Islet precursor cell (in vitro differentiated cells): ENCODE data around the gene LAMA4.

Experiments used
- DNase-seq: peaks from one replicate; pipeline ENCODE4 v3.0.0-alpha.2; 2018

Gene LAMA4

GRCh38 chr6:112234601-112235000 lies 19.8 kb downstream of the LAMA4 start:
- DNase-seq, result no peak

- DNase-seq, result no peak
Observed at GRCh38 chr6:112233847-112234246, 20.5 kb downstream of the LAMA4 start.

DNA sequence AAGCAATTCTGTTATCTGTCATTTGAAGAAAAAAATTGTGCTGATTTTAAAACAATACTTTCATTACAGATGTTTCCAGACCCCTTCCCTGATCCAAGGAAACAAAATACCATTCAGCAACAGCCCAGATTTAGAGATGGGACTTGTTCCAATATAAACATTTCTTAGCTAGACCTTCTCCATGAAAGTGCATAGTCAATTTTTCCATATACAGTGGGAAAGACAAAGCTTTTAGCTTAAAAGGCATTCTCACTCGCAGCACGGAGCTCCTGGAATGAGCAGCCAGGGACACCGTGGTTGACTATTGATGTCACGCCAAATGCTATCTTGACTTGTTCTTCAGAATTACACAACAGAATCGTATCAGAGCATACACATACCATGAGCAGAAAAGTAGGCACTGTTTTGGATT lies 21.5 kb downstream of the LAMA4 start:
- no peak for DNase-seq

DNA sequence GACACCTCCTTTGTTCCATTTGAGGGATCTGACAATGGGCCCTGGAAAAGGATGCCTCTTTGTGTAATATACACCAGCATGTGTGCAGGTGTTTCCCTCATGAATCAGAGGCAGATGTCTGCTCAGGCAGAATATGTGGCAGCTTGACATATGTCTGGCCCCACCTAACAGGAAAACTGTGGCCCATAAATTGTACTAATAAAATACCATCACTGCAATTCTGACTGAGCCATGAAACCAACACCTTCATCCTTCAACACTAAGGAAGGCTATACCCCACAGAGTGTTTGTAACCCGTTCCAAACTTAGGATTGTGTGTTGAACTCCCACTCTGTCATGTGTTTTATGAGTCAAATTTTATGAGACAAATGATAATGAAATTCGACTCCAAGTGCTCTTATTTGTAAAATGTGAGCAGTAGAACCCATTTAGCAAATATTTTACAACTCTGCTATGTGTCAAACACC lies 22.7 kb downstream of the LAMA4 start:
- DNase-seq, result no peak

GRCh38 chr6:112231164-112231563 lies 23.2 kb downstream of the LAMA4 start:
- no peak for DNase-seq

DNA sequence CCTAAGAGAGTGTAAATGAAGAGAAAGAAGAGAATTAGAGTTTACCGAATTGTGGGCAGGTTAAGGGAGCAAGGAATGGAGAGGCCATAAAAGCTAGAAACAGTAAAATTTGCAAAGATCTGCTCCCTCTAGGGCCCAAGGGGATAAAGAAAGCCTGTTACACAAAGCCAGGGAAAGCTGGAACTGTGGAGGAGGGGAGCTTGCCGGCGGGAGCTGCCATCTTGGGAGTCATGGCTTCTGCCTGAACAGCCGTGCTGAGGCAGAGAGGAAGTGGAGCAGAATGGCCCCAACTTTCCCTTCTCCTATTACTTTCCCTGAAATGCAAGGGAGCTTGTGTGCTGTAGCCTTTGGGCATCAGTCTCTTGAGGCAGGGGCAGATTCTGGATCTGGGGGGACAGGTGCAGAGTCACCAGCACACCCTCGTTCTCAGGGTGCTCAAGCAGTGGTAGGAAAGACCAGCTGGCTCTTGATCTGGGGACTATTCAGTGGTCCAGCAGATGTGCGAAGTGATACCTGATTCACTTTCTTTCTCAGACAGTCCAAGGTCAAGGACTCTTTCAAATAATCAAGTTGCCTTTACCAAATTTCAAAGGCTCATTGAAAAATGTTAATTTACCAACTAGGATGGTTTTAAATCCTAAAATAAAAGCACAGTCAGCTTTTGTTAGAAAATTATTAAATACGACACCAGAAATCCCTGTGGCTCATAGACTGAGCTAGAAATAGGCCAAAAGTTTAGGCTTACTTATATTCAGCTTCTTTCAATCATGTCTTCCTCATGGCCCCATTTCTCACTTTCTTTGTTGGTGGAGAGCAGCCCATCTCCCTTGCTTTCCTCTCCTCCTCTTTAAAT lies 25.7 kb downstream of the LAMA4 start:
- DNase-seq, result no peak

- DNase-seq, result no peak
Observed at GRCh38 chr6:112227992-112228391, 26.4 kb downstream of the LAMA4 start.

GRCh38 chr6:112227411-112227810 lies 27.0 kb downstream of the LAMA4 start:
- DNase-seq, result no peak

DNA sequence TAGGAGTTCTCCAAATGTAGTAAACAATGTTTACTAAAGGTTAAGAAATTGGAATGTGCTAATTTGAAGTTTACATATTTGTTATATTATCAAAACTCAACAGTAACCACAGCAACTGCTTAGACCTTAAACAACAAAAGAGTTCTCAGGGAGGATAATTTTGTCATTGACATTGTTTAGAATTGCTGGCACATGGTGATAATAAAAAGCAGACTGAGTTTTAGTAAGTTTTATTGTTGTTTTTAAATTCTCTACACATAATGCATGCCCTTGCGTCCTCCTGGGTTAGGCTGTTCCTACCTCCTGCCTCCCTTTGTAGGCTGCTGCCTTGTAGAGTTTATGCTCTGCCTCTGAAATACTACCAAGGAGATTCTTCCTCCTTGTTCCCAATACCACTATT lies 28.7 kb downstream of the LAMA4 start:
- DNase-seq, result no peak

- no peak for DNase-seq
Observed at GRCh38 chr6:112224088-112224487, 30.3 kb downstream of the LAMA4 start.

- DNase-seq, result no peak
Observed at GRCh38 chr6:112223070-112223861, 31.1 kb downstream of the LAMA4 start.

DNA sequence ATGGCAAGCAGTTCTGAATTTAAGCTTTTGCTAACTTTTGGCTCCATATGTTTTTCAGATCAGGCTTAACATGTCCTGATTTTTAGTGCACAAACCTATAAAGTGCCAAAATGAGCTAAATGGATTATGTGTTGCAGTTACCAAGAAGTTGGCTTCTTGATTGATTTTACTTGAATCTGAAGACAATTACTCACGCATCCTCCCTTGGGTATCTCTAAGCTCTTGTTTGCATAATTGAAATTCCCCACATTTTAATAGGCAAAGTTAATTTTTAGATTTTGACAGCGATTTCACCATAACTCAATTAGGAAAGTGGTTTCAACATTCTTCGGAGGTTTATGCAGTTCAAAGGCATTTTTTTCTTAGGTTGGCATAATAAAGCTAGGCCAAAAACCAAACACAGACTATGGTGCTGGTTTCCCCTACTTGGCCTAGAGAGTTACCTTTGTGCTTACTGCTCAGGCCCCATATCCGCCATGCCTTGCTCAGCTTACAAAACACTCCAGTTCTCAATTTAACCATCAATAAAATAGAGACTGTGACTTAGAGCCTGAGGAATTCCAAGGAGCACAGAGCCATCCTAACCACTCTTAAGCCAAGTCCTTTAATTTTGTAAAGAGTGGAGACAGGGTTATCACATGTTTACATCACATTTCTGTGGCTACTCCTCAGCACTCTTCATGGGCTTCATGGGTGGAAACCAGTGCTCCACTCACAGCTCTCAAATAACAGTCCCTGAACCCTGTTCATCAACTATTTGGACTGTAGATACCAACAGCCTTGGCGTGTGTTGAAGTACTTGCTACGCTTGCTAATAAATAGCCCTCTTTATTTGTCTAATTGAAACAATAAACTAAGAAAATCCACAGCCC lies 32.1 kb downstream of the LAMA4 start:
- peak; percentile 71 for DNase-seq

GRCh38 chr6:112221561-112221960 lies 32.8 kb downstream of the LAMA4 start:
- DNase-seq, result no peak

- DNase-seq, result no peak
Observed at GRCh38 chr6:112218563-112218962, 35.8 kb downstream of the LAMA4 start.

DNA sequence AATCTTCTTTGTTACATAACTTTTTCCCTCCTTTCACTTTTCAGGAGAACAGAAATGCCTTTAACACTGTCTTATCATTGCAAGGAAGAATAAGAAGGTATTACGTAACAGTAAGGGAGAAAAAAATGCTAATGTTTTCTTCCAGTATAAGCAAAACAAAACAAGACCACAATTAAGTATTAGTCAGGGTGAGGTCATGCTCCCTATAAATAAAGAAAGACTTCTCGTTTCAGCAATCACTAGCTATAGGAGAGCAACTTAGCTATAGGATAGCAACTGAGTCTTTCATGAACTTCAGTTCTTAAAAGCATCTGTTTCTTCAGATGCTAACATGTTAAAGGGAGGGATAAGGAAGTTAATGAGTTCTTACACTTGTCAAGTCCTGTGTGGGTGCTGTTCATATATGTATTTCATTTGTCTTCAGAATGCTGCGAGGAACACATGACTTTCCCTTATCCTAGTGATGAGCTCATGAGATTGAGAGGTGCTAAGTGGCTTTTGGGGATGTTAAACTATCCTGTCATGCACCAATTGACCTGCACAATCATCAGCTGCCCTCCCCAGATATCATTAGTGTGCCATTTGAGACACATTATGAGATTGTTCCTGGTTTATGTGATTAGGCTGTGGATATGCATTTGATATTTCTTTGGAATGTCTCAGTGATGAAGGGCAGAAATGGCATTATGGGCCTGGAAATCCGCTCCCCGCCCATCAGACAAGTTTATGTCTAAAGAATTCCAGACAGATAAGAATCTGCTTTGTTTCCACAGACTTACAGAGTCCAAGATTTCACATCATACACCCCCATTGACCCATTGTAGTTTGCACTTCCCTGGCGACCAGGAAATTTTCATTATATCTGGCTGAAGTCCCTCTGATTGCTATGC lies 37.5 kb downstream of the LAMA4 start:
- DNase-seq, result peak; percentile 49

- no peak for DNase-seq
Observed at GRCh38 chr6:112215488-112216284, 38.7 kb downstream of the LAMA4 start.

- no peak for DNase-seq
Observed at GRCh38 chr6:112214739-112215269, 39.6 kb downstream of the LAMA4 start.

GRCh38 chr6:112210852-112211251 lies 43.5 kb downstream of the LAMA4 start:
- DNase-seq, result no peak

DNA sequence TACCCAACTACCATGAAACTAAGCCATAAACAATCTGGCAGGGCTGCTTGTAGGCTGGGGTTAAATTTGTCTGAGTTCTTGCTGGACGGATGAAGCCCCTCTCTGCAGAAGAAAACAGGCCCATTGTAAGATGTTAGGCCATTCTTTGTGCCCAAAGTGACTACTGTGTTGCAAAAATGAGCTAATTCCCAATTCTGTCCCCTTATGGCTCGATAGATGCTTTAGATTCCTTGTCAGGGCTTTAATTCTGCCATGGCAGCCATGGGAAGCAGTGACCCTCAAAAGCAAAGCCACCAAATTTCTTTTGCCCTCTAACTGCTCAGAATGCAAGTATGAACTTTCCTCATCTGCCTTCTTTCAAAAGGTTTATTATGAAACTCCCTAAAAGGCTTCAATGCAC lies 45.2 kb downstream of the LAMA4 start:
- DNase-seq, result no peak

DNA sequence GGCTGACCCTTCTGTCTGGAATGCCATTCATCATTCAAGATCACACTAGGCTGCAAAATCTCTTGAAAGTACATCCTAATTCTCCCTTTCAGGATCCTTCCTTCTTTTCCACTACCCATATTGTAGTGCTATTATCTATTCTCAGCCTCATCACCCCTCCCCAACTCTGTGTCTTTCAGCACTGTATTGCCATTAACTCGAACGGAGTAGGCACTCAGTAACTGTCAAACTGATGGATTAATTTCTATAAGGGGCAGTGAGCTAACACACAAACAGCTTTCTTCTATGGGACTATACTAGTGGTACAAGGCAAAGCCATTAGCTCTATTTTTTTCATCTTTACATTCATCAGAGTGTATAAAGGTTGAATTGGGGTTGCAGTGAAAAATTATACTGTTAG lies 46.6 kb downstream of the LAMA4 start:
- DNase-seq, result no peak

DNA sequence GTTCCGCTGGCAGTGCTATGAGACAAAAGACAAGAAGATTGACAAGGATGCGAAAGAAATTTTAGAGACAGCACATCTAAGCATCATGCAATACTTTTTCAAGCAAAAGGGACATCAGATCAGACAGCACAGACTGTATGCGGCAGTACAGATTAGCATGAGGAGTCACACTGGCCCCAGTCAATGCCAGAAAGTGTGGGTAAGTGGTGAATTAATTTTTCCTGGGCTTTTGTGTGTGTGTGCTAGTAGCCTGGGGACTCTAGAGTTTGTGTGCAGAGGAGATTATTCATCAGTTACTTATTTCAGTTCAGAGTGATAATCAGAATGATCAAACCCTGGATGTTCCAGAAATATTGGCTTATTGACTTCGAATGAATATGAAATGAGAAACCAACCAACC lies 47.2 kb downstream of the LAMA4 start:
- DNase-seq, result no peak
